Endothelial cell of umbilical vein (primary cell): Measurements from ENCODE around the gene GPS1. TPM values are rescaled to one million over a fixed set of nuclear protein-coding genes. Genes with fewer than 3 reads are reported as not detected.

Experiments used
- BruUV-seq: library from RNA; stranded (reverse); fragments of 400-500 nt; replicated peaks from 2 replicates; lab custom pipeline; 2021; lab: Mats Ljungman, UMichigan
- CTCF ChIA-PET: fragments of 300-600, 350-600 bp; sonication (Branson Sonifier 250); formaldehyde crosslinking; loops from one replicate; lab custom pipeline; 2021; ENCODE audit warnings: antibody characterized with exemption, inconsistent platforms; lab: Charles Lee
- POLR2A ChIA-PET: fragments of 300-600, 350-600 bp; sonication (Branson Sonifier 250); formaldehyde crosslinking; loops from one replicate; lab custom pipeline; 2021; ENCODE audit warnings: antibody characterized with exemption, inconsistent platforms; lab: Charles Lee
- DNase-seq: peaks from one replicate; pipeline ENCODE4 v3.0.0-alpha.2; 2011; ENCODE audit warnings: low read depth, low spot score
- FAIRE-seq: peaks from 2 replicates; lab custom pipeline; 2011; peaks lifted over from hg19 to GRCh38; lab: Jason Lieb, UNC
- H2AFZ ChIP-seq: 2 replicates; pipeline ENCODE4 v1.6.0; 2012; ENCODE audit warnings: low read depth, low read length, control low read depth, inconsistent platforms
- H3K27ac ChIP-seq: 2 replicates; pipeline ENCODE4 v1.5.1; 2011; ENCODE audit warnings: low read depth, mild to moderate bottlenecking, control low read depth, low read length, moderate library complexity; ENCODE audit not compliant: insufficient read depth
- H3K27me3 ChIP-seq, 2 experiments: 2 replicates each; pipeline versions ENCODE4 v1.6.0 to v1.6.1; 2011; ENCODE audit warnings: low read length in 2 of 2, mixed read lengths in 1 of 2; ENCODE audit not compliant: control insufficient read depth in 2 of 2, insufficient read depth in 2 of 2
- H3K36me3 ChIP-seq, 2 experiments: 2 replicates in 1 of 2; 3 replicates in 1 of 2; pipeline ENCODE4 v1.5.1; 2011; ENCODE audit warnings: low read length in 2 of 2, mild to moderate bottlenecking in 1 of 2, moderate library complexity in 1 of 2; ENCODE audit not compliant: control insufficient read depth in 2 of 2, insufficient read depth in 2 of 2; ENCODE audit errors: extremely low read depth in 1 of 2
- H3K4me1 ChIP-seq: 3 replicates; pipeline ENCODE4 v1.5.1; 2011; ENCODE audit warnings: mild to moderate bottlenecking, low read length; ENCODE audit not compliant: control insufficient read depth, insufficient read depth; ENCODE audit errors: extremely low read depth
- H3K4me2 ChIP-seq: 2 replicates; pipeline ENCODE4 v1.6.1; 2011; ENCODE audit warnings: low read length, control low read depth, mixed read lengths; ENCODE audit not compliant: insufficient read depth
- H3K4me3 ChIP-seq, 3 experiments: fragments of 200-600 bp in 1 of 3; sonication (generic), shearing (Covaris generic) in 1 of 3; replicated peaks in 1 of 3; 2 replicates each; pipeline ENCODE4 v1.5.1; 2011 to 2016; ENCODE audit warnings: control low read depth in 3 of 3, low read length in 3 of 3, mild to moderate bottlenecking in 2 of 3, inconsistent platforms in 1 of 3, low read depth in 1 of 3, moderate library complexity in 1 of 3; ENCODE audit not compliant: insufficient read depth in 1 of 3
- H3K79me2 ChIP-seq: 2 replicates; pipeline ENCODE4 v1.6.0; 2012; ENCODE audit warnings: low read length, inconsistent platforms; ENCODE audit not compliant: control insufficient read depth, insufficient read depth
- H3K9ac ChIP-seq: replicated peaks from 2 replicates; pipeline ENCODE3; 2011; ENCODE audit warnings: low read length, control low read depth; ENCODE audit not compliant: insufficient read depth; ENCODE audit errors: extremely low read depth
- H3K9me1 ChIP-seq: replicated peaks from 3 replicates; pipeline ENCODE4 v1.6.0; 2011; ENCODE audit warnings: mild to moderate bottlenecking, low read length; ENCODE audit not compliant: control insufficient read depth, insufficient read depth; ENCODE audit errors: extremely low read depth
- H3K9me3 ChIP-seq: replicated peaks from 2 replicates; pipeline ENCODE4 v1.5.1; 2012; ENCODE audit warnings: low read length, inconsistent platforms; ENCODE audit not compliant: control insufficient read depth, insufficient read depth
- H4K20me1 ChIP-seq: replicated peaks from 2 replicates; pipeline ENCODE3; 2011; ENCODE audit warnings: mild to moderate bottlenecking, low read length; ENCODE audit not compliant: control insufficient read depth, insufficient read depth; ENCODE audit errors: extremely low read depth
- CTCF ChIP-seq, 2 donors: IDR thresholded peaks; 1 replicate in 1 of 2; 2 replicates in 1 of 2; pipeline ENCODE4 v1.5.1; 2011; ENCODE audit warnings: low read length in 2 of 2, mild to moderate bottlenecking in 2 of 2, moderate library complexity in 2 of 2, control low read depth in 1 of 2, inconsistent platforms in 1 of 2, low read depth in 1 of 2; ENCODE audit not compliant: insufficient read depth in 1 of 2; ENCODE audit errors: extremely low read depth in 1 of 2
- FOS ChIP-seq: IDR thresholded peaks from 2 replicates; pipeline ENCODE4 v1.6.1; 2011; ENCODE audit warnings: mild to moderate bottlenecking, low read length, moderate library complexity, borderline replicate concordance; ENCODE audit not compliant: insufficient read depth
- GATA2 ChIP-seq: IDR thresholded peaks from 2 replicates; pipeline ENCODE4 v1.7.0; 2011; ENCODE audit warnings: low read depth, mild to moderate bottlenecking, moderate library complexity, mixed read lengths, low read length; ENCODE audit not compliant: insufficient read length, insufficient read depth
- dilution Hi-C: fragments of 300-500 bp; cut with MboI; formaldehyde crosslinking; loops from one replicate; pipeline ENCODE4 v1.15.0; 2019; ENCODE audit warnings: low sequenced_read_pairs; ENCODE audit not compliant: extremely low pct_ligation_motif_present
- intact Hi-C: fragments of 100-400 bp; cut with micrococcal nuclease; formaldehyde crosslinking; loops from one replicate; pipeline ENCODE4 v1.10.0; 2022
- polyA plus RNA-seq, 4 experiments: library from polyadenylated mRNA; depleted of rRNA in 3 of 4; stranded (reverse) in 3 of 4; unstranded in 1 of 4; fragments of >200 nt; gene quantifications; 2 replicates each; pipeline versions ENCODE4 v1.2.1 to v1.2.3, GENCODE V29; 2011 to 2012; ENCODE audit warnings: missing spikeins in 1 of 4
- total RNA-seq: library from RNA; stranded (reverse); gene quantifications from 2 replicates; pipeline ENCODE4 v1.2.3, GENCODE V29; 2021

The GPS1 gene
- total and polyA plus RNA-seq, 2 donors (not counting 3 experiments of a cell fraction or from before 2014, with no cell fraction given), result 116 to 178 TPM

DNA sequence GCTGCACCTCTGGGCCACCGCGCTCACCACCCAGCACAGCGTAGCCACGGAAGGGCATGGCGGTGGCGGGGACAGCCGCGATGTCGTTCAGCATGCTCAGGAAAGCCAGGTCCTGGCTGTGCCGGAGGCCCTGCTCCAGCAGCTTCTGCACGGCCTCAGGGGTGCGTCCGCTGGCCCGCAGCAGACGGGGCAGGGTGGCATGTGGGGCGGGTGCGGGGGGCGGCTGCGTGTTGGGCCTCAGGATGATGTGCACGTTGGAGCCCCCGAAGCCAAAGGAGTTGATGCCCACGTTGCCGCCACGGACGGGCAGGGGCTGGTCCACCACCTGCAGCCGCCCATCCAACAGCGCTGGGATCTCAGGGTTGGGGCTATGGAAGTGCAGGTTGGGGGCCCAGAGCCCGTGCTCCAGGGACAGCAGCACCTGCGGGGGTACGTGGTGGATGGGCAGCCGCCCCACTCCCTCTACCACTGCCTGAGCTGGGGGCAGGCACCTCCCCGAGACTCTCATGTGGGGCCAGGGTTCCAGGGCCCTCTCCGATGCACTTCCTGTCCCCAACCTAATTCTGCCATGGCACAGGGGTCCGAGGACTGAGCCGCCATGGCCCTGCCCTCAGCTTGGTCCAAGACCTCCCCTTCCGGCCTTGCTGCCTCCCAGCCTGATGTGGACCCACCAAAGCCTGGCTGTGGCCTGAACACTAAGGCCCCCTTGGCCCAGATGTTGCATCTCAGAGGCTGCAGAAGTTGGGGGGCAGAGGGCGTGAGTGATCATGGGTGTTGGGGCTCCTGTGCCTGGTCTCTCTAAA, 39.8 kb downstream of the GPS1 start:
- CTCF ChIA-PET, result no interaction called here
- H4K20me1 ChIP-seq, result no peaks in the 10 kb centered on the region
- FAIRE-seq, result no peak

More for the DNA sequence above, 39.8 kb downstream of the GPS1 start:
- H3K4me1 ChIP-seq, result peaks cover 7% of the 10 kb centered on the region
- POLR2A ChIA-PET, result no interaction called here
- peaks cover 38 to 72% of the 10 kb centered on the region in 2 experiments for H3K36me3 ChIP-seq
- intact Hi-C loops, result no loop called here
- H3K27ac ChIP-seq, result no peak overlapping the region
- H3K79me2 ChIP-seq, result peaks cover 40% of the 10 kb centered on the region
- TF ChIP-seq FOS (no peak), GATA2 (no peak), CTCF (IDR thresholded peaks at IDR 0.05; ENCODE audit: extremely low read depth in 1 of 2, insufficient read depth in 1 of 2, low read depth in 1 of 2, low read length in 2 of 2) (no peak)
- BruUV-seq, result no TSS peak
- no peaks in the 10 kb centered on the region for H3K27me3 ChIP-seq
- H3K4me2 ChIP-seq, result no peak overlapping the region
- no peaks in the 10 kb centered on the region for H3K9me3 ChIP-seq
- no peak for DNase-seq
- no peaks in the 10 kb centered on the region for H3K9me1 ChIP-seq
- H2AFZ ChIP-seq, result no peak overlapping the region
- no peak overlapping the region for H3K9ac ChIP-seq
- H3K4me3 ChIP-seq, result no peak overlapping the region
- dilution Hi-C loops, result no loop called here
